SU-DHL-6 (cell line): ENCODE data around the gene EFCAB8.

ENCODE experiments used
- H2AFZ ChIP-seq: fragments of 200-600 bp; sonication (generic); 2 replicates; pipeline ENCODE4 v1.6.1; 2014; ENCODE audit warnings: low read depth, mild to moderate bottlenecking, moderate library complexity, mixed read lengths, antibody characterized with exemption, low read length; ENCODE audit not compliant: severe bottlenecking
- H3F3A ChIP-seq: fragments of 200-600 bp; shearing (Covaris generic); 2 replicates; pipeline ENCODE4 v1.6.0; 2016; ENCODE audit warnings: antibody characterized with exemption, mild to moderate bottlenecking; ENCODE audit not compliant: insufficient read depth
- H3K27ac ChIP-seq: fragments of 200-600 bp; sonication (generic); 2 replicates; pipeline ENCODE4 v1.5.1; 2016; ENCODE audit warnings: low read depth, mild to moderate bottlenecking, low read length, moderate library complexity, mixed read lengths
- H3K27me3 ChIP-seq: fragments of 200-600 bp; sonication (generic), shearing (Covaris generic); 2 replicates; pipeline ENCODE4 v1.6.0; 2014; ENCODE audit warnings: mild to moderate bottlenecking, low read length
- H3K36me3 ChIP-seq: fragments of 200-600 bp; sonication (generic); 2 replicates; pipeline ENCODE4 v1.6.1; 2014; ENCODE audit warnings: mild to moderate bottlenecking, low read length, mixed read lengths
- H3K4me2 ChIP-seq: fragments of 300-600, 200-600 bp; shearing (Covaris generic), sonication (generic); 2 replicates; pipeline ENCODE4 v1.6.0; 2014; ENCODE audit warnings: low read length, low read depth, mild to moderate bottlenecking; ENCODE audit not compliant: poor library complexity, severe bottlenecking
- H3K4me3 ChIP-seq: fragments of 200-600 bp; sonication (generic); 2 replicates; pipeline ENCODE4 v1.5.1; 2014; ENCODE audit warnings: antibody characterized with exemption, low read length, mild to moderate bottlenecking, mixed read lengths; ENCODE audit not compliant: insufficient read depth, poor library complexity, severe bottlenecking
- H3K79me2 ChIP-seq: fragments of 200-600 bp; sonication (generic); 2 replicates; pipeline ENCODE4 v1.6.1; 2014; ENCODE audit warnings: mild to moderate bottlenecking, low read length, moderate library complexity; ENCODE audit not compliant: insufficient read depth
- H3K9ac ChIP-seq: fragments of 200-600 bp; sonication (generic); 2 replicates; pipeline ENCODE4 v1.7.0; 2014; ENCODE audit warnings: mild to moderate bottlenecking, low read length
- H3K9me2 ChIP-seq: fragments of 200-600 bp; sonication (generic); replicated peaks from 2 replicates; pipeline ENCODE4 v1.6.1; 2014; ENCODE audit warnings: low read length; ENCODE audit not compliant: insufficient read depth
- H3K9me3 ChIP-seq: fragments of 200-600 bp; sonication (generic); 2 replicates; pipeline ENCODE4 v1.6.1; 2014; ENCODE audit warnings: low read length, mixed read lengths; ENCODE audit not compliant: insufficient read depth
- H4K20me1 ChIP-seq: fragments of 200-600 bp; sonication (generic); 2 replicates; pipeline ENCODE4 v1.6.1; 2014; ENCODE audit warnings: low read depth, mild to moderate bottlenecking, antibody characterized with exemption, low read length, moderate library complexity, mixed read lengths
- EZH2phosphoT487 ChIP-seq: fragments of 200-600 bp; sonication (generic), shearing (Covaris generic); conservative IDR thresholded peaks from 2 replicates; pipeline ENCODE4 v1.6.1; 2018; ENCODE audit warnings: mild to moderate bottlenecking, antibody characterized with exemption, low read length, moderate library complexity, mixed read lengths
- TF ChIP-seq, protein P1 (sequence below): fragments of 200-600 bp; sonication (generic); IDR thresholded peaks from one replicate; pipeline ENCODE4 v1.5.1; 2017; ENCODE audit warnings: antibody characterized with exemption, mild to moderate bottlenecking, low read length, moderate library complexity; ENCODE audit not compliant: insufficient read depth, poor library complexity, severe bottlenecking

The EFCAB8 gene

GRCh38 chr20:32984631-32985354 lies 126.1 kb downstream of the EFCAB8 start:
- TF ChIP-seq, protein P1, sequence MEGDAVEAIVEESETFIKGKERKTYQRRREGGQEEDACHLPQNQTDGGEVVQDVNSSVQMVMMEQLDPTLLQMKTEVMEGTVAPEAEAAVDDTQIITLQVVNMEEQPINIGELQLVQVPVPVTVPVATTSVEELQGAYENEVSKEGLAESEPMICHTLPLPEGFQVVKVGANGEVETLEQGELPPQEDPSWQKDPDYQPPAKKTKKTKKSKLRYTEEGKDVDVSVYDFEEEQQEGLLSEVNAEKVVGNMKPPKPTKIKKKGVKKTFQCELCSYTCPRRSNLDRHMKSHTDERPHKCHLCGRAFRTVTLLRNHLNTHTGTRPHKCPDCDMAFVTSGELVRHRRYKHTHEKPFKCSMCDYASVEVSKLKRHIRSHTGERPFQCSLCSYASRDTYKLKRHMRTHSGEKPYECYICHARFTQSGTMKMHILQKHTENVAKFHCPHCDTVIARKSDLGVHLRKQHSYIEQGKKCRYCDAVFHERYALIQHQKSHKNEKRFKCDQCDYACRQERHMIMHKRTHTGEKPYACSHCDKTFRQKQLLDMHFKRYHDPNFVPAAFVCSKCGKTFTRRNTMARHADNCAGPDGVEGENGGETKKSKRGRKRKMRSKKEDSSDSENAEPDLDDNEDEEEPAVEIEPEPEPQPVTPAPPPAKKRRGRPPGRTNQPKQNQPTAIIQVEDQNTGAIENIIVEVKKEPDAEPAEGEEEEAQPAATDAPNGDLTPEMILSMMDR = no peak
- TF ChIP-seq EZH2phosphoT487 = no peak
- Histone ChIP-seq H3K36me3 (no peaks in the 10 kb centered on the region), H2AFZ (no peak overlapping the region), H4K20me1 (no peaks in the 10 kb centered on the region), H3K79me2 (no peaks in the 10 kb centered on the region), H3K9ac (no peak overlapping the region), H3K27me3 (no peaks in the 10 kb centered on the region), H3K4me3 (no peak overlapping the region), H3K9me2 (no peaks in the 10 kb centered on the region), H3K4me2 (no peak overlapping the region), H3K9me3 (no peaks in the 10 kb centered on the region), H3K27ac (no peak overlapping the region), H3F3A (no peaks in the 10 kb centered on the region)

GRCh38 chr20:32985596-32985995 lies 126.9 kb downstream of the EFCAB8 start:
- Histone ChIP-seq H3K9me3 (no peaks in the 10 kb centered on the region), H3K79me2 (no peaks in the 10 kb centered on the region), H3K4me3 (no peak overlapping the region), H2AFZ (no peak overlapping the region), H3F3A (no peaks in the 10 kb centered on the region), H3K4me2 (no peak overlapping the region), H3K27me3 (no peaks in the 10 kb centered on the region), H3K9ac (no peak overlapping the region), H3K36me3 (no peaks in the 10 kb centered on the region), H3K27ac (no peak overlapping the region), H3K9me2 (no peaks in the 10 kb centered on the region), H4K20me1 (no peaks in the 10 kb centered on the region)
- TF ChIP-seq, protein P1 = no peak
- no peak for TF ChIP-seq EZH2phosphoT487

DNA sequence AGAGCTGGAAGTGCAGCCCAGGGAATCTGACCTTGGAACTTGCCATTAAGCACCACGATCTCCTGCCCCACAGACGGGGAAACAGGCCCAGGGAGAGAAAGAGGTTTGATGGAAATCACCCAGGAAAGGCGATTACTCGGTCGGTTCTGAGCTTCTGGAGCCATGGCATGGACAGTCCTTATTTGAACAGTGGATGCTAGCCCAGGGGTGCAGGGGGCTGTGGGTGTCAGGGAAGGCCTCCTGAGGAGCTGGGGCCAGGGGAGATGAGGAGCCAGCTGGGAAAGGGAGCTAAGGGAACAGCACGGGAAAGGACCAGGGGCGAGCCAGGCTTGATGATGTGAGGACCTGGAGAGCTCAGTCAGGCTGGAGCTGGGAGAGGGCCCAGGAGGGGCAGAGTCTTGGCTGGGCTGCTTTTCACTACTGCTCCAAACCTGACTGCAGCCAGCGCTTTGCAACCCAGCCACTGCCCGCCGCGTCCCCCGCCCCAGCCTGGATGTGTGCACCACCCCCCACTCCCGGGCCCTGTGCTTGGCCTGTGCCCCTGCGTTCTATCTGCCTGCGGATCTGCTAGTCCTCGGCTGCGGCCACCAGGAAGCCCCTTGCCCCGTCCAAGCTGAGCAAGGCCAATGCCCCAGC lies 127.7 kb downstream of the EFCAB8 start:
- Histone ChIP-seq H3F3A (no peaks in the 10 kb centered on the region), H3K9me3 (no peaks in the 10 kb centered on the region), H3K4me3 (no peak overlapping the region), H3K27me3 (no peaks in the 10 kb centered on the region), H3K36me3 (no peaks in the 10 kb centered on the region), H3K27ac (no peak overlapping the region), H3K79me2 (no peaks in the 10 kb centered on the region), H4K20me1 (no peaks in the 10 kb centered on the region), H3K9ac (no peak overlapping the region), H3K9me2 (no peaks in the 10 kb centered on the region), H2AFZ (no peak overlapping the region), H3K4me2 (no peak overlapping the region)
- TF ChIP-seq EZH2phosphoT487 = no peak
- TF ChIP-seq, protein P1 = no peak
